HEK293 (cell line): ENCODE data around the gene CHST5.

Source experiments
- KLF10 ChIP-seq: fragments of 450-650 bp; IDR thresholded peaks from 2 replicates; pipeline ENCODE4 v1.5.1; 2018; ENCODE audit warnings: missing biosample characterization, mild to moderate bottlenecking, missing genetic modification characterization
- KLF7 ChIP-seq: fragments of 450-650 bp; formaldehyde crosslinking; IDR thresholded peaks from 2 replicates; pipeline ENCODE4 v1.5.1; 2016; ENCODE audit warnings: missing biosample characterization, missing genetic modification characterization, borderline replicate concordance
- SALL2 ChIP-seq: fragments of 450-650 bp; formaldehyde crosslinking; IDR thresholded peaks from 2 replicates; pipeline ENCODE4 v1.5.0; 2017; ENCODE audit warnings: missing biosample characterization, mild to moderate bottlenecking, missing genetic modification characterization, borderline replicate concordance
- YY1 ChIP-seq: fragments of 450-650 bp; formaldehyde crosslinking; IDR thresholded peaks from 2 replicates; pipeline ENCODE4 v1.5.1; 2018; ENCODE audit warnings: missing biosample characterization, missing genetic modification characterization
- ZNF138 ChIP-seq: fragments of 450-650 bp; formaldehyde crosslinking; IDR thresholded peaks from 2 replicates; pipeline ENCODE4 v1.5.1; 2016; ENCODE audit warnings: missing biosample characterization, missing genetic modification characterization, borderline replicate concordance
- ZNF501 ChIP-seq: fragments of 450-650 bp; formaldehyde crosslinking; IDR thresholded peaks from 2 replicates; pipeline ENCODE4 v1.5.1; 2016; ENCODE audit warnings: missing biosample characterization, missing genetic modification characterization
- ZNF785 ChIP-seq: fragments of 450-650 bp; formaldehyde crosslinking; IDR thresholded peaks from 2 replicates; pipeline ENCODE4 v1.5.1; 2016; ENCODE audit warnings: missing biosample characterization, missing genetic modification characterization
- ZSCAN30 ChIP-seq: fragments of 450-650 bp; IDR thresholded peaks from 2 replicates; pipeline ENCODE4 v1.5.1; 2018; ENCODE audit warnings: missing biosample characterization, mild to moderate bottlenecking, missing genetic modification characterization, moderate library complexity
- TF ChIP-seq, protein P1 (sequence below): fragments of 450-650 bp; formaldehyde crosslinking; IDR thresholded peaks from 2 replicates; pipeline ENCODE4 v1.5.1; 2016; ENCODE audit warnings: missing biosample characterization, missing genetic modification characterization
- TF ChIP-seq, protein P2 (sequence below): fragments of 450-650 bp; formaldehyde crosslinking; IDR thresholded peaks from 2 replicates; pipeline ENCODE4 v1.5.1; 2017; ENCODE audit warnings: missing biosample characterization, missing genetic modification characterization
- TF ChIP-seq, protein P3 (sequence below): fragments of 450-650 bp; formaldehyde crosslinking; IDR thresholded peaks from 2 replicates; pipeline ENCODE4 v1.5.1; 2016; ENCODE audit warnings: missing biosample characterization, missing genetic modification characterization, low read depth
- TF ChIP-seq, protein P4 (sequence below): fragments of 450-650 bp; formaldehyde crosslinking; IDR thresholded peaks from 2 replicates; pipeline ENCODE4 v1.5.1; 2016; ENCODE audit warnings: missing biosample characterization, missing genetic modification characterization

DNA sequence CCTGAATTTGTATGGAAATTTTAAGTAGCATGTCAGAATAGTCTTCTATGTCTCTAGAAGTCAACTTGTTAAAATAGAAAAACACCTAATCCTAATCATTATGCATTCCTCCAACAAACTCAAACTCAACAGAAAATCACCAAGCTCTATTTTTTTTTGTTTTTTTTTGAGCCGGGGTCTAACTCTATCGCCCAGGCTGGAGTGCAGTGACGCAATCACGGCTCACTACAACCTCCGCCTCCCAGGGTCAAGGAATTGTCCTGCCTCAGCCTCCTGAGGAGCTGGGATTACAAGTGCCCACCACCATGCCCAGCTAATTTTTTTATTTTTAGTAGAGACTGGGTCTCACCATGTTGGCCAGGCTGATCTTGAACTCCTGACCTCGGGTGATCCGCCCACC lies 10.4 kb upstream of the CHST5 start:
- TF ChIP-seq, protein P1, sequence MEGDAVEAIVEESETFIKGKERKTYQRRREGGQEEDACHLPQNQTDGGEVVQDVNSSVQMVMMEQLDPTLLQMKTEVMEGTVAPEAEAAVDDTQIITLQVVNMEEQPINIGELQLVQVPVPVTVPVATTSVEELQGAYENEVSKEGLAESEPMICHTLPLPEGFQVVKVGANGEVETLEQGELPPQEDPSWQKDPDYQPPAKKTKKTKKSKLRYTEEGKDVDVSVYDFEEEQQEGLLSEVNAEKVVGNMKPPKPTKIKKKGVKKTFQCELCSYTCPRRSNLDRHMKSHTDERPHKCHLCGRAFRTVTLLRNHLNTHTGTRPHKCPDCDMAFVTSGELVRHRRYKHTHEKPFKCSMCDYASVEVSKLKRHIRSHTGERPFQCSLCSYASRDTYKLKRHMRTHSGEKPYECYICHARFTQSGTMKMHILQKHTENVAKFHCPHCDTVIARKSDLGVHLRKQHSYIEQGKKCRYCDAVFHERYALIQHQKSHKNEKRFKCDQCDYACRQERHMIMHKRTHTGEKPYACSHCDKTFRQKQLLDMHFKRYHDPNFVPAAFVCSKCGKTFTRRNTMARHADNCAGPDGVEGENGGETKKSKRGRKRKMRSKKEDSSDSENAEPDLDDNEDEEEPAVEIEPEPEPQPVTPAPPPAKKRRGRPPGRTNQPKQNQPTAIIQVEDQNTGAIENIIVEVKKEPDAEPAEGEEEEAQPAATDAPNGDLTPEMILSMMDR (tag by site-specific recombination): no peak
- TF ChIP-seq SALL2 (tag by site-specific recombination) (no peak), KLF10 (no peak), ZNF138 (tag by site-specific recombination) (no peak), ZNF501 (tag by site-specific recombination) (no peak), YY1 (no peak), KLF7 (tag by site-specific recombination) (no peak), ZSCAN30 (tag by site-specific recombination) (no peak), ZNF785 (tag by site-specific recombination) (no peak)
- TF ChIP-seq, protein P2, sequence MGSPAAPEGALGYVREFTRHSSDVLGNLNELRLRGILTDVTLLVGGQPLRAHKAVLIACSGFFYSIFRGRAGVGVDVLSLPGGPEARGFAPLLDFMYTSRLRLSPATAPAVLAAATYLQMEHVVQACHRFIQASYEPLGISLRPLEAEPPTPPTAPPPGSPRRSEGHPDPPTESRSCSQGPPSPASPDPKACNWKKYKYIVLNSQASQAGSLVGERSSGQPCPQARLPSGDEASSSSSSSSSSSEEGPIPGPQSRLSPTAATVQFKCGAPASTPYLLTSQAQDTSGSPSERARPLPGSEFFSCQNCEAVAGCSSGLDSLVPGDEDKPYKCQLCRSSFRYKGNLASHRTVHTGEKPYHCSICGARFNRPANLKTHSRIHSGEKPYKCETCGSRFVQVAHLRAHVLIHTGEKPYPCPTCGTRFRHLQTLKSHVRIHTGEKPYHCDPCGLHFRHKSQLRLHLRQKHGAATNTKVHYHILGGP: no peak
- TF ChIP-seq, protein P3, sequence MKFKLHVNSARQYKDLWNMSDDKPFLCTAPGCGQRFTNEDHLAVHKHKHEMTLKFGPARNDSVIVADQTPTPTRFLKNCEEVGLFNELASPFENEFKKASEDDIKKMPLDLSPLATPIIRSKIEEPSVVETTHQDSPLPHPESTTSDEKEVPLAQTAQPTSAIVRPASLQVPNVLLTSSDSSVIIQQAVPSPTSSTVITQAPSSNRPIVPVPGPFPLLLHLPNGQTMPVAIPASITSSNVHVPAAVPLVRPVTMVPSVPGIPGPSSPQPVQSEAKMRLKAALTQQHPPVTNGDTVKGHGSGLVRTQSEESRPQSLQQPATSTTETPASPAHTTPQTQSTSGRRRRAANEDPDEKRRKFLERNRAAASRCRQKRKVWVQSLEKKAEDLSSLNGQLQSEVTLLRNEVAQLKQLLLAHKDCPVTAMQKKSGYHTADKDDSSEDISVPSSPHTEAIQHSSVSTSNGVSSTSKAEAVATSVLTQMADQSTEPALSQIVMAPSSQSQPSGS: no peak
- TF ChIP-seq, protein P4, sequence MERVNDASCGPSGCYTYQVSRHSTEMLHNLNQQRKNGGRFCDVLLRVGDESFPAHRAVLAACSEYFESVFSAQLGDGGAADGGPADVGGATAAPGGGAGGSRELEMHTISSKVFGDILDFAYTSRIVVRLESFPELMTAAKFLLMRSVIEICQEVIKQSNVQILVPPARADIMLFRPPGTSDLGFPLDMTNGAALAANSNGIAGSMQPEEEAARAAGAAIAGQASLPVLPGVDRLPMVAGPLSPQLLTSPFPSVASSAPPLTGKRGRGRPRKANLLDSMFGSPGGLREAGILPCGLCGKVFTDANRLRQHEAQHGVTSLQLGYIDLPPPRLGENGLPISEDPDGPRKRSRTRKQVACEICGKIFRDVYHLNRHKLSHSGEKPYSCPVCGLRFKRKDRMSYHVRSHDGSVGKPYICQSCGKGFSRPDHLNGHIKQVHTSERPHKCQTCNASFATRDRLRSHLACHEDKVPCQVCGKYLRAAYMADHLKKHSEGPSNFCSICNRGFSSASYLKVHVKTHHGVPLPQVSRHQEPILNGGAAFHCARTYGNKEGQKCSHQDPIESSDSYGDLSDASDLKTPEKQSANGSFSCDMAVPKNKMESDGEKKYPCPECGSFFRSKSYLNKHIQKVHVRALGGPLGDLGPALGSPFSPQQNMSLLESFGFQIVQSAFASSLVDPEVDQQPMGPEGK (tag by site-specific recombination): no peak
